Gastrocnemius medialis (tissue), 4 donors: ENCODE data around the gene PGC.

ENCODE experiments used
- CTCF ChIP-seq, 5 experiments: fragments of 450-650 bp in 3 of 5; fragments of 200-600 bp in 2 of 5; sonication (generic) in 2 of 5; IDR thresholded peaks in 4 of 5; conservative IDR thresholded peaks in 1 of 5; 1 replicate in 4 of 5; 2 replicates in 1 of 5; pipeline ENCODE4 v1.5.1; 2016 to 2019; ENCODE audit warnings: antibody characterized with exemption in 5 of 5, mild to moderate bottlenecking in 3 of 5, moderate library complexity in 3 of 5
- POLR2A ChIP-seq, 2 donors: fragments of 450-650 bp; IDR thresholded peaks; one replicate each; pipeline ENCODE4 v1.6.1; 2017; ENCODE audit warnings: antibody characterized with exemption in 2 of 2, mild to moderate bottlenecking in 2 of 2, moderate library complexity in 2 of 2

- TF ChIP-seq CTCF (IDR thresholded peaks at IDR 0.05 in 4 of 5, conservative IDR thresholded peaks at IDR 0.05 in 1 of 5): no peak
- no peak for TF ChIP-seq POLR2A (IDR thresholded peaks at IDR 0.05)
These were observed 15.0 kb downstream of the PGC start for GRCh38 chr6:41732149-41732548.
